Heart left ventricle (tissue), 16 donors: Measurements from ENCODE around the gene NEK10. TPM values are rescaled to one million over a fixed set of nuclear protein-coding genes. Genes with fewer than 3 reads are reported as not detected.
A peak's percentile ranks its signal among the peaks of the same experiment; 100 is the strongest.

ENCODE experiments used
- ATAC-seq, 4 donors: fragments of 200-7000 bp; cut with Tn5 transposase; one replicate each; pipeline ENCODE4 v1.9.1; 2020 to 2022; ENCODE audit warnings: moderate library complexity in 4 of 4, mild to moderate bottlenecking in 3 of 4, moderate number of reproducible peaks in 1 of 4
- DNase-seq, 5 donors: peaks; one replicate each; pipeline ENCODE4 v3.0.0-alpha.2; 2020
- H3K27ac ChIP-seq, 12 donors: fragments of 200-600 bp; sonication (generic) in 4 of 12; one replicate each; pipeline versions ENCODE4 v1.5.0 to v1.8.0; 2016 to 2022; ENCODE audit warnings: mild to moderate bottlenecking in 2 of 12
- H3K27me3 ChIP-seq, 9 donors: fragments of 200-600 bp; sonication (generic) in 2 of 9; one replicate each; pipeline versions ENCODE4 v1.5.1 to v1.8.0; 2016 to 2022; ENCODE audit warnings: mild to moderate bottlenecking in 3 of 9
- H3K36me3 ChIP-seq, 9 donors: fragments of 200-600 bp; sonication (generic) in 2 of 9; one replicate each; pipeline versions ENCODE4 v1.5.0 to v1.8.0; 2018 to 2022; ENCODE audit warnings: mild to moderate bottlenecking in 2 of 9
- H3K4me1 ChIP-seq, 12 donors: fragments of 200-600 bp; sonication (generic) in 4 of 12; one replicate each; pipeline versions ENCODE4 v1.5.0 to v1.8.0; 2016 to 2022; ENCODE audit warnings: mild to moderate bottlenecking in 3 of 12
- H3K4me3 ChIP-seq, 12 donors: fragments of 200-600 bp; sonication (generic) in 4 of 12; one replicate each; pipeline versions ENCODE4 v1.5.0 to v1.8.0; 2017 to 2022; ENCODE audit warnings: mild to moderate bottlenecking in 9 of 12, moderate library complexity in 4 of 12
- H3K9me3 ChIP-seq, 12 donors: fragments of 200-600 bp; sonication (generic) in 4 of 12; one replicate each; pipeline versions ENCODE4 v1.5.0 to v1.8.0; 2016 to 2022; ENCODE audit warnings: mild to moderate bottlenecking in 1 of 12
- POLR2A ChIP-seq, 2 donors: fragments of 450-650 bp; IDR thresholded peaks; one replicate each; pipeline ENCODE4 v1.6.1; 2017; ENCODE audit warnings: antibody characterized with exemption in 2 of 2, mild to moderate bottlenecking in 2 of 2, moderate library complexity in 2 of 2
- WGBS, 4 donors: extraction: QIAGEN DNeasy Blood & Tissue Kit in 2 of 4; methylation state at CpG; one replicate each; pipeline versions ENCODE4 v1.1.5 to v1.1.7; 2013 to 2018; 5-methylcytosine and 5-hydroxymethylcytosine counted together
- intact Hi-C, 10 donors: fragments of 100-400 bp; cut with DNase I; formaldehyde crosslinking; loops; one replicate each; pipeline versions ENCODE4 v1.11.1 to v1.14.2; 2022
- polyA plus RNA-seq, 2 donors: library from polyadenylated mRNA; stranded (reverse); fragments of 200-250 nt; gene quantifications; one replicate each; pipeline ENCODE4 v1.2.3, GENCODE V29; 2013
- total RNA-seq, 9 donors: library from RNA; depleted of rRNA in 2 of 9; stranded (reverse); fragments of >200 nt in 2 of 9; fragmentation: NEBNext Ultra II Directional in 3 of 9; extraction: Animal tissue kit (Norgen Biotek cat#: 25700) in 3 of 9; gene quantifications; one replicate each; pipeline versions ENCODE4 v1.1.0 to v1.2.4, GENCODE V29; 2016 to 2023
- TF ChIP-seq, protein P1 (sequence below), 12 donors: fragments of 200-600 bp; sonication (generic) in 4 of 12; IDR thresholded peaks; one replicate each; pipeline versions ENCODE4 v1.5.0 to v1.8.0; 2018 to 2022; ENCODE audit warnings: antibody characterized with exemption in 12 of 12, mild to moderate bottlenecking in 5 of 12
- donor health status: ischemic (EF 13 %, LVEDD 7.1; RV severe dilation, severe dysfunction).
- donor health status: healthy with polysubstance abuse.
- donor health status: DM: no; HTN: yes; CAD: no.
- donor health status: DM: no; HTN: no; CAD: no.
- donor health status: ischemic (EF 25% LVEDD 6.9; RV normal size, moderate dysfunction).
- donor health status: ischemic (EF 25% LVEDD 5.7; RV mildly dilated, moderate dysfunction).
- donor health status: healthy.
- donor health status: DM: yes; HTN: yes; CAD: no.
- donor health status: ischemic (EF 35%, LVEDD 5.7; RV mildly dilated, moderate dysfunction).
- donor health status: nonischemic (EF 11% LVEDD 7.7; RV severe dilation, severe dysfunction).
- donor health status: DM: yes; HTN: yes; CAD: no.
- donor health status: PGD.
- donor health status: ischemic (EF 29% LVEDD 5.4; RV normal size, mild dysfunction).
- donor health status: nonischemic (EF 23%, LVEDD 6.1; RV moderate dilation, normal function).

NEK10 gene
- total and polyA plus RNA-seq, 11 donors, result 0.72 to 22.5 (median 7.1) TPM

DNA sequence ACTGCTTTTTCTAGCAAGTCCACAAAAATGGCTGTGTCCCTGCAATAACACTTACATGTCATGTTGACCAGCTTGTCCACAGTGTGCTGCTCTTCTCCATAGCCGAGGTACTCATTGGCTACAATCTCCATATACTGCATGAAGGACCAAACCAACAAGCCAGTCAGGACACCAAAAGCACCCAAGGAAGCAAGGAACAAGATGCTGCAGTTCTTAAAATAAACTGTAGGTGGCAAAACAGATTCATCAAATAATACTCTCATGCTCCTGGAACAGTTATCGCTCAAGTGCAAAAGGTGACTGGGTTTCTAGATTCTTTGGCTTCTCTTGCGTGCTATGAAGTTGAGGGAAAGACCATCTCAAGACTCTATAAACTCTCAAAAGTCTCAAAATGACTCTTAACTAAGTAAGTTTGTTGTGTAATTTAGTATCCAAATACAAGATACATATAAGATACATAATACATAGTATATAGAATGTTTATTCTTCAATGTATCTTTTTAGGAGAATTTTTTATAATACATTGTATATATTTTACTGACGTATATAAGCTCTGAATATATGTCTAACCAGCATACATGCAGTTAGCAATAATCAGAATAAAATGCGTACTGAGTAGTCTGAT, 57.0 kb downstream of the NEK10 start:
- 32 to 36% (median 33%) methylated on average over 5 of the region's 5 CpGs for WGBS, 4 donors
- DNase-seq (no peak), ATAC-seq (peak; percentile 33 to 76 (median 61))
- H3K27me3 ChIP-seq, result no peaks in the 10 kb centered on the region
- H3K9me3 ChIP-seq, result no peaks in the 10 kb centered on the region
- H3K36me3 ChIP-seq, result peaks cover 0 to 2% (median 0%) of the 10 kb centered on the region in 9 donors
- TF ChIP-seq, protein P1, sequence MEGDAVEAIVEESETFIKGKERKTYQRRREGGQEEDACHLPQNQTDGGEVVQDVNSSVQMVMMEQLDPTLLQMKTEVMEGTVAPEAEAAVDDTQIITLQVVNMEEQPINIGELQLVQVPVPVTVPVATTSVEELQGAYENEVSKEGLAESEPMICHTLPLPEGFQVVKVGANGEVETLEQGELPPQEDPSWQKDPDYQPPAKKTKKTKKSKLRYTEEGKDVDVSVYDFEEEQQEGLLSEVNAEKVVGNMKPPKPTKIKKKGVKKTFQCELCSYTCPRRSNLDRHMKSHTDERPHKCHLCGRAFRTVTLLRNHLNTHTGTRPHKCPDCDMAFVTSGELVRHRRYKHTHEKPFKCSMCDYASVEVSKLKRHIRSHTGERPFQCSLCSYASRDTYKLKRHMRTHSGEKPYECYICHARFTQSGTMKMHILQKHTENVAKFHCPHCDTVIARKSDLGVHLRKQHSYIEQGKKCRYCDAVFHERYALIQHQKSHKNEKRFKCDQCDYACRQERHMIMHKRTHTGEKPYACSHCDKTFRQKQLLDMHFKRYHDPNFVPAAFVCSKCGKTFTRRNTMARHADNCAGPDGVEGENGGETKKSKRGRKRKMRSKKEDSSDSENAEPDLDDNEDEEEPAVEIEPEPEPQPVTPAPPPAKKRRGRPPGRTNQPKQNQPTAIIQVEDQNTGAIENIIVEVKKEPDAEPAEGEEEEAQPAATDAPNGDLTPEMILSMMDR (IDR thresholded peaks at IDR 0.05), result peak; percentile 72 to 86 (median 80)
- no peak for TF ChIP-seq POLR2A (IDR thresholded peaks at IDR 0.05)
- H3K27ac ChIP-seq, result no peak overlapping the region
- intact Hi-C loops, result loop anchor here (2.0 to 10.0 kb wide), 9 partner anchors 55 to 373 kb away; partner anchors contain the start of gene NEK10 (in 1 of the 10)
- H3K4me1 ChIP-seq, result peaks cover 0 to 4% (median 0%) of the 10 kb centered on the region in 12 donors
- no peak overlapping the region for H3K4me3 ChIP-seq

GRCh38 chr3:27311400-27311799, 57.8 kb downstream of the NEK10 start:
- intact Hi-C loops, result loop anchor here (5.0 to 10.0 kb wide), 6 partner anchors 56 to 373 kb away; partner anchors contain the start of gene NEK10 (in 1 of the 10)
- Histone ChIP-seq H3K36me3 (peaks cover 0 to 2% (median 0%) of the 10 kb centered on the region in 9 donors), H3K9me3 (no peaks in the 10 kb centered on the region), H3K27ac (no peak overlapping the region), H3K27me3 (no peaks in the 10 kb centered on the region), H3K4me3 (no peak overlapping the region), H3K4me1 (peaks cover 0 to 4% (median 0%) of the 10 kb centered on the region in 12 donors)
- WGBS, 4 donors, result 42 to 50% (median 45%) methylated on average over 5 of the region's 5 CpGs
- TF ChIP-seq, protein P1 (IDR thresholded peaks at IDR 0.05), result no peak
- no peak for TF ChIP-seq POLR2A (IDR thresholded peaks at IDR 0.05)
- no peak for DNase-seq
- no peak for ATAC-seq

- ATAC-seq (no peak), DNase-seq (no peak)
- intact Hi-C loops, result loop anchor here (5.0 to 10.0 kb wide), 6 partner anchors 57 to 374 kb away; partner anchors contain the start of gene NEK10 (in 1 of the 10)
- peaks cover 0 to 4% (median 0%) of the 10 kb centered on the region in 12 donors for H3K4me1 ChIP-seq
- WGBS, 4 donors, result 81 to 88% (median 84%) methylated on average over 2 of the region's 2 CpGs
- no peaks in the 10 kb centered on the region for H3K27me3 ChIP-seq
- no peak for TF ChIP-seq POLR2A (IDR thresholded peaks at IDR 0.05)
- TF ChIP-seq, protein P1 (IDR thresholded peaks at IDR 0.05), result no peak
- no peaks in the 10 kb centered on the region for H3K9me3 ChIP-seq
- no peak overlapping the region for H3K4me3 ChIP-seq
- no peak overlapping the region for H3K27ac ChIP-seq
- peaks cover 0 to 2% (median 0%) of the 10 kb centered on the region in 9 donors for H3K36me3 ChIP-seq
Observed at GRCh38 chr3:27310688-27311087, 58.5 kb downstream of the NEK10 start.

GRCh38 chr3:27307566-27307965, 61.6 kb downstream of the NEK10 start:
- H3K4me1 ChIP-seq, result peaks cover 0 to 4% (median 0%) of the 10 kb centered on the region in 12 donors
- DNase-seq, result no peak
- peaks cover 0 to 20% (median 0%) of the 10 kb centered on the region in 9 donors for H3K36me3 ChIP-seq
- no peaks in the 10 kb centered on the region for H3K27me3 ChIP-seq
- no peak for TF ChIP-seq POLR2A (IDR thresholded peaks at IDR 0.05)
- TF ChIP-seq, protein P1 (IDR thresholded peaks at IDR 0.05), result no peak
- no peak for ATAC-seq
- H3K27ac ChIP-seq, result no peak overlapping the region
- H3K9me3 ChIP-seq, result no peaks in the 10 kb centered on the region
- WGBS, 4 donors, result 78 to 95% (median 91%) methylated on average over 1 of the region's 1 CpG
- no peak overlapping the region for H3K4me3 ChIP-seq
- intact Hi-C loops, result no loop called here
